Urothelium cell line (cell line): ENCODE results near the gene INPP5F.
"Not testable (repeated sequence)": the region's sequence is repeated elsewhere in the genome, so short reads cannot be mapped to it uniquely, and the experiment has no call there.

Experiments
- DNase-seq: peaks from one replicate; pipeline ENCODE4 v3.0.0; 2011; ENCODE audit warnings: low spot score, mixed read lengths
- FAIRE-seq: peaks from 2 replicates; lab custom pipeline; 2011; peaks lifted over from hg19 to GRCh38; lab: Jason Lieb, UNC

The INPP5F gene

DNA sequence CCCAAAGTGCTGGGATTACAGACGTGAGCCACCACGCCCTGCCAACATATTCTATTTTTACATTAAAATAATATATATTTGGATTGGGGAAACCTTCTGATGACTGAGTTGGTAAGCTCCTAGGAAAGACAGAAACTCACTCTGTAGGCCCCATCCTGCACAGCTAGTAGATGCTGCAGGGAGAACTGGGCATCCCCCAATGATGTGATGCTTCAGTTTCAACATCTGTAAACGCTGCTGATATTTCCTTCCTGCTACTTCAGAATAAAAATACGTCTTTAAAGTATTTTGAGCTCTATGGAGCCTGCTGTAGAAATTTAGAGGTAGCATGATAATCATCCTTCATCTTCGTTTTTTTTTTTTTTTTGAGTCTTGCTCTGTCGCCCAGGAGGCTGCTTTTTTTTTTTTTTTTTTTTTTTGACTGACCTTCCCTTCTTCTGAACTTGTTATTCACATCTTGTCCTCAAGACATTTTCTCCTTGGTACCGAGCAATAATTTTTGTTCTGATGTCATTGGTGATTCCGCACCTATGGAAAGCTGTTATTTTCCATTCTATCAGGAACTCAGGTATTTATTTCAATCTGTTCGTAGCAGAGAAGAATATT is 21.8 kb upstream of the INPP5F start:
- DNase-seq (no peak), FAIRE-seq (no peak)

DNA sequence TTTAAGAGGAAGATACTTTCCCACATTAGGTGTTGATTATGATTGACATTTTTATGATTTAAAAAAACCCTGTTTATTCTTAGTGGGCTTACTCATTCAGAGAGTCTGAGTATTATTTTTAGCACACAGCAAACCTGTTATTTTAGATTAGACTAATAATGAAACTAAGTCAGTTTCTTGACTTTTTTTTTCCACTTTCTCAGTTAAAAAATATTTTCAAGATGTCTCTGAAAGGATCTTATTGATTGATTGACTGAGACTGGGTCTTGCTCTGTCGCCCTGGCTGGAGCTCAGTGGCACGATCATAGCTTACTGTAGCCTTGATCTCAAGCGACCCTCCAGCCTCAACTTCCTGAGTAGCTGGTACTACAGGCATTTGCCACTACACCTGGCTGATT is 20.4 kb upstream of the INPP5F start:
- FAIRE-seq (no peak), DNase-seq (no peak)

DNA sequence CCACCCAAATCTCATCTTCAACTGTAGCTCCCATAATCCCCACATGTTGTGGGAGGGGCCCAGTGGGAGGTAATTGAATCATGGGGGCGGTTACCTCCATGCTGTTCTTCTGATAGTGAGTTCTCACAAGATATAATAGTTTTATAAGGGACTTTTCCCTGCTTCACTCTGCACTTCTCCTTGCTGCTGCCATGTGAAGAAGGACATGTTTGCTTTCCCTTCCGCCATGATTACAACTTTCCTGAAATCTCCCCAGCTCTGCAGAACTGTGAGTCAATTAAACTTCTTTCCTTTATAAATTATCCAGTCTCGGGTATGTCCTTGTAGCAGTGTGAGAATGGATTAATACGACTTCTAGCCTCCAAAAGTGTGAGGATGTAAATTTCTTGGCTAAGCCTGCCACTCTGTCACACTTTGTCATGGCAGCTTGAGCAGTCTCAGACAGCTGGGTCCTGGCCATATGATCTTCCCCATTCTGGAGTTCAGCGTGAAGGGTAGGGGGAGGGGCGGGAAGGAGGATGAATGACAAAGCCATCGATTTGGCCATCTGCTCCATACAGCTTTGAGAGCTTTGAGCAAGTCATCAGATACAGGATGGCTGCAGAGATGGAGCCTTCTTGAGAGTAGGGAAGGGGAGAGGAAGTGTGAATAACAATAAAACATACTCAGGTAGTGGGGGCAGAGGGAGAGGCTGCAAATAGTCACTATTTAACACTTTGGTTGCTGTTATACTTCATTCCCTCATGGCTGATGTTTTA is 19.1 kb upstream of the INPP5F start:
- DNase-seq (no peak), FAIRE-seq (no peak)

DNA sequence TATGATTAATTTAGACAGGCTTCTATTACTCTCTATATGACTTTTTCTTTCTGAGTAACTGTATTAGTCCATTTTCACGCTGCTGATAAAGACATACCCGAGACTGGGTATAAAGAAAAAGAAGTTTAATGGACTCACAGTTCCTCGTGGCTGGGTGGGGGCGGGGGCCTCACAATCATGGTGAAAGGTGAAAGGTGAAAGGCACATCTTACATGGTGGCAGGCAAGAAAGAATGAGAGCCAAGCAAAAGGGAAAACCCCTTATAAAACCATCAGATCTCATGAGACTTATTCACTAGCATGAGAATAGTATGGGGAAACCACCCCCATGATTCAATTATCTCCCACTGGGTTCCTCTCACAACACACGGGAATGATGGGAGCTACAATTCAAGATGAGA is 18.5 kb upstream of the INPP5F start:
- not testable (repeated sequence) for DNase-seq, FAIRE-seq

DNA sequence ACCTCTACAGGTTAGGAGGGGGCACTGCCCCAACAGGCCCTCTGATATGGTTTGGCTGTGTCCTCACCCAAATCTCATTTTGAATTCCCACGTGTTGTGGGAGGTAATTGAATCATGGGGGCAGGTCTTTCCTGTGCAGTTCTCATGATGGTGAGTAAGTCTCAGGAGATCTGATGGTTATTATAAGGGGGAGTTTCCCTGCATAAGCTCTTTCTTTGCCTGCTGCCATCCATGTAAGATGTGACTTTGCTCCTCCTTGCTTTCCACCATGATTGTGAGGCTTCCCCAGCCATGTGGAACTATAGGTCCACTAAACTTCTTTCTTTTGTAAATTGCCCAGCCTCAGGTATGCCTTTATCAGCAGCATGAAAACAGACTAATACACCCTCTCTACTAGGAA is 14.9 kb upstream of the INPP5F start:
- FAIRE-seq, DNase-seq: not testable (repeated sequence)

DNA sequence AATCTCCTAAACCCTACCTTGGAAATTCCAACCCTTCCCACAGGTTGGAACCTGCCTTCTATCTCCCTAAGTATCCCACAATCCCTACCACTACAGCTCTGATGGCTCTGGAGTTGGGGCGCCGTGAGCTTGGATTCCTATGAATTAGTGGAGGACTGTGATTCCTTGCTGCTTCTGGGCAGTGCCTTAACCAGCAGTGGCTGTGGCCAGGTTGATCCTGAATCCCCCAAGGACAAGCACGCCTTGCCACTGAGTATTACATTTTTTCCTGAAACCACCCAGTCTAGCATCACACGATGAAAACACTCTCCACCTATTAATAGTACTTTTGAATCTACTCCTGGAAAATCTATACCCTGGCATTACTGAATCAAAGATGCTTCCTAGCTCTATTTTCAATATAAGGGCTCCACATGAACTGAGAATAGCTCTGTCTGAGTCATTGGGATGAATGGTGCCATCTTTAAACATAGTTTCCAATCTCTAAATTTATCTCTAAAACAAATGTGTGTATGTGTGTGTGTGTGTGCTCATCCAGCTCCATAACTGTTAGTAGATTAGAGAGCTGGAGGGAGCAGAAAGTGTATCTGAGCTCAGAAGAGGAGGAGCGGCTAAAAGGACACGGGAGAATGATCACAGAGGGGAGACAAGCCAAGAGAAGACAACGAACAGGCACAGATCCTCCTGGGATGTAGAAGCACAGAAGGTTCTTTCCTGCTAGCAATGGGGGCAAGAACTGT is 11.9 kb upstream of the INPP5F start:
- FAIRE-seq (no peak), DNase-seq (no peak)

DNA sequence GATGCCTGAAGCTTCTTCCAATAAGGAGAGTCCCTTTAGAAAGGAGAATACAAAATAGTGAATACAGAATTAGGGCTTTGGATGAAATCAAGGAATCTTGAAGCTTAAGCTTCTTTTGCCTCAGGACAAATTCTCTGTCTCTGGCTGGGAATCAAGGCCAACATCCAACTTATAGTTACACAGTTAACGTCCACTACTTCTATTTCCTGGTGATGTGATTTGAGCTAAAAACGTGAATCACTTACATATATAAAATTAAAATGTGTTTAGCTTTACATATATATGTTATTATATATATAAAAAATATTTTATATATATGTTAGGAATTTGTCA is 11.4 kb upstream of the INPP5F start:
- FAIRE-seq (no peak), DNase-seq (no peak)

DNA sequence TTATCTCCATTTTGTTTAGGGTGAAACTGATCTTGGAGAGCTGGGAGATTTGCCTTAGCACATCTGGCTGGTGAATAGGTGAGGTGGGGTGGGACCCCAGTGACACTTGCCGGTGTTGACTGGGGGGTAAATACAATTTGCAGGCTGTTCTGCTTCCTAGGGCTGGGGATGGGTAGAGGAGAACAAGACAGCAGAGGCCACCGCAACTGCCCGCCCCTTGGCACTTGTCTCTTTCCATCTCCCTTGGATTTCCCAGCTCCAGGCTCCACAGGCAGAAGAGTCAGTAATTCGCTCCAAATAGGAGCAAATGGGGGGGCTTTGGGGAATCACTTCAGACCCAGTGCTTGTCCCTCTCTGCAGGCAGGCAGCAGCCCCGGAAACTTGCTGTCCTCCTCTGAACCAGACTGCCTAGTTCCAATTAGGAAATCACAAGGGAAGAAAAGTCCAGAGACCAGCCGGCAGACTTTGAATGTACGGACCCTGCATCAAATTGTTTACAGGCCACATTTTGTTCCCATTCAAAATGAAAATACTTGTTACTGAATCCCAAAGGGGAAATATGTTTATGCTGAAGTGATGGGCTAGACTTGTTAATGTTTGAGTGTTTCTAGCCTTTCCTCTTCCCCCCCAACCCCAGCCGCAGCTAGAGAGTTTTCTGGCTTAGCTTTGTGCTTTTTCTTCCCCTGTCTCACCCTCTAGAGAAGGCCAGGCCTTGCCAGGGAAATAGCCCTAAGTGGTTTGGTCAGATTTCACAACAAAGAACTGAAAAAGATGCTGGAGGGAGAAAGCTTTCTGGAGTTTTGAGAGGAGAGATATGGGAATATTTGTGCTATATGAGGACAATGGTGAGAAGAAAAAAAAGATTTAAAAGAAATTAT is 10.0 kb upstream of the INPP5F start:
- no peak for DNase-seq
- no peak for FAIRE-seq

DNA sequence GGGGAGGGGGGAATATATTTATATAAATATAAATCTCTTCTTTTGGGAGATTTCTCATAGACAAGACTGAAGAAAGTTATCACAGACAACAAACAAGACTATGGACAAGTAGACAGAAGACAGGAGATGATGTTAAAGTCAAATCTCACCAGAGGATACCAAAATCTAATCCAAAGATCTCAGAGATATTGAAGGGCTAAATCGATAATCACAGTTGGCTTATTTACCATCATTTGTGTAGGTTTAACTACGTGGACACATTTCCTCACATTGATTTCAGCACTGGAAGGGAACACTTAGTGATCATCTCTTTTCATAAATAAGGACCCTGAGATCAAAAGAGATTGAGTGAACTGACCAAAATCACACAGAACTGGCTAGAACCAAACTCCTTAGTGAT is 2.7 kb upstream of the INPP5F start:
- FAIRE-seq (no peak), DNase-seq (no peak)

DNA sequence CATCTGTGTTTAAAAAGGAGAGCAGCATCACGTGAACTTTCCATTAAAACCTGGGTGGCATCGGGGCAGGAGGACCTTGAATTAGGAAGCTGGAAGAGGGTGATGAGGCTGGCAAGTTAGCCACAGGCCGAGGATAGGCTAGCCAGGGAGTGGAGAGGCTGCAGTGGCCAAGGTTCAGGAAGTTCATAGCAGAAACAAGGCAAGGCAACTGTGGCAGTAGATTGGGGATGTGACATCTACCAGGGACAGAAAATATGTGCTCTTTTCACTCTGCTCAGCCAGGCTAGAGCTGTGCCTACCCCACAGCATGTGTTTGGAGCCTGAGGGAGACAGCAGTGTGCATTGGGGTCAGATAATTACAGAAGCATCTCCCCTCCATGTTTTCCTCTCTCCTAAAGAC is 2.2 kb upstream of the INPP5F start:
- FAIRE-seq = no peak

DNA sequence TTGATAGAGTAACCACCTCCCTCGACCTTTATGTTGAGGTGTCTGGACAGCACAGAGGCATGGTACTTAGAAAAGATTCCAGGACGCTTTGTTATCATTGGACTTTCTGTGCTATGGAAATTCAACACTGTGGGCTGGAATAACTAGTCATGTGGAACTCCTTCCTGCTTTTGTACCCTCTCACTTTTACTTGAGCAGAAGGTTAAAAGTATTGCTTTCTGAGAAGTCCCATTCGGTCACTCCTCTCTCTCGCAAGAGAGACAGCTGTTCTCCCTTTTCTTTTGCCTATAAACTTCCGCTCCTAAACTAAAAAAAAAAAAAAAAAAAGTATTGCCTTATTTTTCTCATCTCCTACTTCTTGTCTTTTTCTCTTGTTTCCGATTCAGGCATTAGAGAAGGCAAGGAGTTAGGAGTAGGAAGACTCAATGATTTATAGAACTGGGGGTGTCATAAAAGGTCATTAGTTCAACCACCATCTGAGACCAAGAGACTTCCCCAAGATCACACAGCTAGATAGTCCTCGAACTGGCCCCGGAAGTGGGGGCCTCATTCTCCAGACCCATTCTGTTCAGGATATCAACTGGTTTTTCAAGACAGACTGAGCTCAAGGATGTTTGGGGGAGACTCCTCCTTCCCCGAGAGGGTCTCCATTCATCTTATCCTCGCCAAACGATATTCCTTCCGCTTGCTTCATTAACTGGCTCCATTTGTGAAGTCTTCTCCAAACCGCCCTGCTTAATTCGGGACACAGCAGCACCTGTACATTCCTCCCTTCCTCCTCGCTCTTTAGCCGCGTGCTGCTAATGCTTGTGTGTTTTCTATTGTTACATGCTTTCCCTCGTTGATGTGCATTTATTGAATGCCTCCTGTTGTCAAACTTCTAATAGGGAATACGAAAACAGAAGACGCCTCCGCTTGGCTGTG is 995 bp upstream of the INPP5F start:
- no peak for FAIRE-seq

More for the DNA sequence above, 2.2 kb upstream of the INPP5F start:
- no peak for DNase-seq

DNA sequence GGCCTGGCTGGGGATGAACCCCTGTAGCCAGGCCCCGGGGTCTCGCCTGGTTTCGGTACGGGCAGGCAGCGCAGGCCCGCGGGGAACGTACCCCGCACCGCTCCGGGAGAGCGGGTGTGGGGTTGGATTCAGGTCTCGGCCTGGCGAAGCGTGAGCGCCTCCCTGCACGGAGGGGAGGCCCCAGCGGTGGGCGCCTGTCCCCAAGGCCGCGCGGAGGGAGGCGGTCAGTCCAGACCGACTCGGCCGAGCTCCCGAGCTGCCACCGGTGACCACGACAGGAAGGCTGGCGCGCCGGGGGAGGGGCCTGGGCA is 378 bp upstream of the INPP5F start:
- DNase-seq (no peak), FAIRE-seq (no peak)

More for the DNA sequence above, 995 bp upstream of the INPP5F start:
- DNase-seq = peak; percentile 26

DNA sequence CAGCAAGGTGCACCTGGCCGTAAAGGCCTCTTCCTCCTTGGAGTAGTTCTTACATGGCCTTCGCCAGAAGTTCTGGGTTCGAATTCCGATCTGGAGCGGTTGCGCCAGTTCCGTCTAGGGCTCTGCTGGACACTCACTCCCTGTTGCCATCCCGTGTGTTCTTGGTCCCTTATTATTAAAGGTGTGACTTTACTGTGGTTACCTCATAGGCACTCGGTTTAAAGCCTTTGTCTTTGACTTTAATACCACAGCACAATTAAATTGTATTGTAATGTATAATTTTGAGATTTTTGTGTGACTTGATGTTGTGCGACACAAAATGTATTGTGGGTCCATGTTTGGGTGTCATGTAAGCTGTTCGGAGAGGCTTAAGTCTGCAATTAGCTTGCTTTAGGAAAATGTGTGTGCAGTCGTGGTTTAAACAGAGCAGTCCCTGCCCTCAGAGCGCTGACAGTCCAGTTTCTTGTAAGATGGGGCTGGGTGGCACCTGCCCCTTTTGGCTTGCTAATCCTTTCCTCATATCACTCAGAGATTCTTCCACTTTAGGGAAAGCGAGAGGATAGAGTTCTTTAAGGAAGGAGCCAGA is 919 bp downstream of the INPP5F start:
- no peak for DNase-seq
- no peak for FAIRE-seq

DNA sequence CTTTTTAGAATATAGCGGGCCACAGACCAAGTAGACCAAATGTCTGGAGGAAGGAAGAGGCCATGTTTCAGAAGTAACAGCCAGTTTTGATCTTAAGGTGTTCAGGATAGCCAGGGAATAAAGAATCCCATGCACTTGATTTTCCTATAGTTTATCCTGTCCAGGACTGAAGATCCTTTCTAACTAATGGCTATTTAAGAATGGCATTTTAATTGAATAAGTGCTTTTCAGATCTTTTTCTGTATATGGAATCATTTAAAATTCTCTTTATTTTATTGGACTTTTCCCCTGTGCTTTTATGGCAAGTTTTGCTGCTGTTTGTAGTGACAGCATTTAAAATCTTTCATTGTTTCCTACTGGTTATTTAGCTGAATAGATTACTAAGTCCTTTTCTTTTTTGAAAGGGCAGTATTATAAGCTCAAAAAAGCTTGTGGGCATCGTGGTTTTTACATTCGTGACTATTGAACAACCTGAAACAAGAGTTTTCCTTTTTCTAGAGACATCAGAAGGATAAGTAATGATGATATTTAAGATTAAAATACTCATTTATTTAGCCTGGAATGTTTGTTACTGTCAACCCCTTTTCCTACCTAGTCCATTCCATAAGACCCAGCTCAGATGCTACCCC is 2.4 kb downstream of the INPP5F start:
- DNase-seq (no peak), FAIRE-seq (no peak)

DNA sequence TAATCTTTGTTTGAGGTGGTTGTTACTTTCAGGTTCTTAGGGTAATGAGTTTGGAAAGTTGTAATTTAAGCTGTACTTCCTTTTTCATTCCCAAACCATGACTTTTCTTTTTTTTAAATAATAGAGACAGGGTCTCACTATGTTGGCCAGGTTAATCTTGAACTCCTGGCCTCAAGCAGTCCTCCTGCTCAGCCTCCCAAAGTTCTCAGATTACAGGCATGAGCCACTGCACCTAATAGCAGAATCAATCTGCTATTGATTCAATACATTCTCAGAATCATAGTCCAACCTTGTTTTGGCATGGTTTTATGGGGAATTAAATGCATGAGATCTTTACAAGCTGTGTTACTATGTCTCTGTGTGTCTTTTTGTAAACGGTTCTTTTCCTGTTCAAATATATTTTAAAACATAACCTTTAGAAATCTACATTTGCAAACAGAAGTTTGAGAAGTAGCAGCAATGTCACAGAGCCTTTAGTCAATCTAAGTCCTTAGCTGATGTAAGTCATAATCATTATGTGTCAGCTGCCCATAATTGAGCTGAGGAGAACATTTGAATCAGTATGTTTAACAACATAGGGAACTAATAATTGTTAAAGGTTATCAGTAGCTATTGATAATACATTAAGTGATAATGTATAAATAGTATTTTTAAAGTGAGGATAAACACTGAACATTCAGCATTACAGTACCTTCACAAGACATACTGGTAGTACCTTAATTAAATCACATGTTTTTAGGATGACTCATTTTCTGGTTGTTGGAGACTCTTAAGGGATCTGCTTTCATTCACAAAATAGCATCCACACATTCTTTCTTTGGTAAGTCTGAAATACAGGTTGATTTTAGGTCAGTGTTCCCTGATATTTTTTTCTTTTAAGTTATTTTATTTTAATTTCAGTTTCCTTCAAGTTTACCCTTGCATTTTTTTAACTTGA is 8.8 kb downstream of the INPP5F start:
- DNase-seq (peak; percentile 40), FAIRE-seq (no peak)

DNA sequence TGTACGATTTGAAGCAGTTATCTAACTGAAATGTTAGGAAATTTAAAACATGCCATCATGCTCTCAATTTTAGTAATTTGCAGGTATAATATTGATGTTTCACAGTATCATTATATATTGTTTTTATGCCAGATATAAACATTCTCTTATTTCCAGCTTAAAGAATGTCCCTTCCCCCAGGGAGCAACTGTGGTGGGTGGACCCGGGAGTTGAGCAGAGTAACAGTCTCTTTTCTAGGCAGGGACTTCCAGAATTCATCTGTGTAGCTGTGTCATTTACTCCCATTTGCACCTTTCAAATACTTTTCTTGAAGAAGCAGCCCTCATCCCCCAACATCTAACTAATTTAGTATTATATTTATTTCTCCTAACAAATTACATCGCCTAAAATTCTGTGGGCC is 9.6 kb downstream of the INPP5F start:
- FAIRE-seq (no peak), DNase-seq (no peak)

DNA sequence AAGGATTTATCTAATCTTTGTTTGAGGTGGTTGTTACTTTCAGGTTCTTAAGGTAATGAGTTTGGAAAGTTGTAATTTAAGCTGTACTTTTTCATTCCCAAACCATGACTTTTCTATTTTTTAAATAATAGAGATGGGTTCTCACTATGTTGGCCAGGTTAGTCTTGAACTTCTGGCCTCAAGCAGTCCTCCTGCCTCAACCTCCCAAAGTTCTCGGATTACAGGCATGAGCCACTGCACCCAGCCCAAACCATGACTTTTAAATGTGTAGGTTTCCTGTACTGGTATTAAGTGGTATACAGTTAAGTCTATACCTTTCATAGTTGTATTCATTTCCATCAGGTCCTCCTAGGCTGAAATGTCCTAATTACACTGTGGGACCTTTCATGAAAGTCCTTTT is 10.4 kb downstream of the INPP5F start:
- DNase-seq (no peak), FAIRE-seq (no peak)

DNA sequence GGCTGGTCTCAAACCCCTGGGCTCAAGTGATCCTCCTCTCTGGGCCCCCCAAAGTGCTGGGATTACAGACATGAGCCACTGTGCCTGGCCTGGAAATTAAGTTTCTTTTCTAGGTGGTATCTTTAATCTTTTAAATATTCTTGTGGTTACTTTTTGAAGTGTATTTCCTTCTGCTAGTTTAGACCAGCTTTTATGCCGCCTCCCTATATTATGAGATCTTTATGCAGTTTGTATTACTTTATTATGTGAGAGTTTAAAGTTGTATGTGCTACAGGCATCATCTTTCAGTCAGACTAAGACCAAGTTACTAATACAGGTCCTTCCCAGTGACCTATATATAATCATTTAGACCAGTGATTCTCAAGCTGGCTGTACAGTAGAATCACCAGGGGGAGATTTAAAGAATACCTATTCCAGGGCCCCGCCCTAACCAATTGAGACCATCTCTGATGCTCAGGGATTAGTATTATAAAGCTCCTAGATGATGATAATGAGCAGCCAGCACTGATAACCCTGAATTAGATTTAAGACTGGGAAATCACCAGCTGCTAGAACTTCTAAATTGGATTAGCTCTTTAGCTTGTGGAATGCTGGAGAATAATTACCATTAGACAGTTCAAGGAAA is 11.3 kb downstream of the INPP5F start:
- DNase-seq (no peak), FAIRE-seq (no peak)
